Stimulated activated memory B cell treated with anti-CD40 and anti-IgM and Interleukin-4, amounts not matched to agents 10 μg/mL and 1 μg/mL and 100 μg/mL, for 72 hours (primary cell): ENCODE measurements around the gene NPIPB6.
A peak's percentile ranks its signal among the peaks of the same experiment; 100 is the strongest.
"Not testable (repeated sequence)": the region's sequence is repeated elsewhere in the genome, so short reads cannot be mapped to it uniquely, and the experiment has no call there.

Source experiments
- ATAC-seq: fragments of 150-1000 bp; cut with Tn5 transposase; 2 replicates; pipeline ENCODE4 v1.10.0; 2021
- H3K27ac Mint-ChIP-seq: one replicate; pipeline ENCODE4 v1.8.0; 2022; ENCODE audit warnings: mild to moderate bottlenecking, mixed read lengths
- H3K27me3 Mint-ChIP-seq: one replicate; pipeline ENCODE4 v1.8.0; 2022; ENCODE audit warnings: mixed read lengths
- H3K36me3 Mint-ChIP-seq: one replicate; pipeline ENCODE4 v1.8.0; 2022; ENCODE audit warnings: mixed read lengths
- H3K4me1 Mint-ChIP-seq: one replicate; pipeline ENCODE4 v1.8.0; 2022; ENCODE audit warnings: mixed read lengths
- H3K4me3 Mint-ChIP-seq: one replicate; pipeline ENCODE4 v1.8.0; 2022; ENCODE audit warnings: mild to moderate bottlenecking, moderate library complexity, mixed read lengths
- H3K9me3 Mint-ChIP-seq: one replicate; pipeline ENCODE4 v1.8.0; 2022; ENCODE audit warnings: mixed read lengths

Gene NPIPB6

GRCh38 chr16:28330981-28331380 lies 32.3 kb downstream of the NPIPB6 start:
- not testable (repeated sequence) for H3K27me3 Mint-ChIP-seq, H3K36me3 Mint-ChIP-seq, H3K4me3 Mint-ChIP-seq, H3K27ac Mint-ChIP-seq, H3K4me1 Mint-ChIP-seq, ATAC-seq, H3K9me3 Mint-ChIP-seq

DNA sequence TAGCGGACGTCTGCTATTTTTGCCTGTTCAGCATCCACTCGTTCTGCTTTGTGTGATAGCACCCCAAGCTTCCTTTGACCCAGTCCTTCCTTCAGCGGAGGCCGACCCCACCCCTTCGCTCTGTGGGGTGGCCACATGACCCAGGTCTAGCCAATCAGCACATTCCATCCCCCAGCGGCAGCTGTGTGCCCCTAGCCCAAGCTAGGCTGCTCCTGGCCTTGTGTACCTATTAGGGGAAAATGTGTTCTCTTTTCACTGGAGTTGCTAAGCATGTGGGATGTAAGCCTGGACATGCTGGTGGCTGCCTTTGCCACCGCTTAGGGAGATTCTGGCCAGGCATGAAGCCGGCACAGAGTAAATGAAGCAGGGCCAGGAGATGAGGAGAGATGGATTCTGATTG lies 33.1 kb downstream of the NPIPB6 start:
- not testable (repeated sequence) for H3K4me1 Mint-ChIP-seq, H3K9me3 Mint-ChIP-seq, H3K4me3 Mint-ChIP-seq, H3K27me3 Mint-ChIP-seq, H3K27ac Mint-ChIP-seq, H3K36me3 Mint-ChIP-seq
- ATAC-seq: peak; percentile 37

DNA sequence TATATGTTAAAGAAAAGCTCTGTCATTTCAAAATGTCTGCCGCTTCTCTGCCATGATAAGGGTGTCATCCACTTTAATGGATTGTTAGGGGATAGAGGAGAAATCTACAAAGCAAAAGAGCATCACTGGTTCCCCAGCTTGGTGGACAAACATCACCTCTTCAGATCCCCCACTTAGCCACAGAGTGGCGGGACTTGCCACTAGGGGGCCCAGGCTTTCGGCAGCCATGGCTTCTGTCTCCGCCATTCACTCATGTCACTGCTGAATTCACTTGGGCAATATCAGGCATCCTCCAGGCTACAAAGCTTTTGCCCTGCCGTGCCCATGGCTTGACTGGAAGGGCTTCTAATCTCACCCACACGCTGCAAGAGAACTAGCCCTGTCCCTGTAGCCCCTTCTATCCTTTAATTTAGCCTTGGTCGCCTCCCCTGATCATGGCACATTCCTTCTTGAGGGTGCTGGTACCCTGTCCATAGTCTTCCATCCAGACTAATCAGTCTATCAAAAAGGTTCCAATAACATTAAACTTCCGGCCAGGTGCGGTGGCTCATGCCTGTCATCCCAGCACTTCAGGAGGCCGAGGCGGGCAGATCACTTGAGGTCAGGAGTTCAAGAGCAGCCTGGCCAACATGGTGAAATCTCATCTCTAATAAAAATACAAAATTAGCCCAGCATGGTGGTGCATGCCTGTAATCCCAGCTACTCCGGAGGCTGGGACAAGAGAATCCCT lies 36.3 kb downstream of the NPIPB6 start:
- peak; percentile 85 for ATAC-seq
- Mint-ChIP-seq H3K27ac (no peak overlapping the region), H3K27me3 (no peaks in the 10 kb centered on the region), H3K9me3 (no peaks in the 10 kb centered on the region), H3K4me3 (no peak overlapping the region), H3K4me1 (peaks cover 7% of the 10 kb centered on the region), H3K36me3 (no peaks in the 10 kb centered on the region)

GRCh38 chr16:28324887-28325279 lies 38.4 kb downstream of the NPIPB6 start:
- Mint-ChIP-seq H3K27me3 (no peaks in the 10 kb centered on the region), H3K27ac (no peak overlapping the region), H3K4me1 (peaks cover 7% of the 10 kb centered on the region), H3K9me3 (no peaks in the 10 kb centered on the region), H3K36me3 (no peaks in the 10 kb centered on the region), H3K4me3 (no peak overlapping the region)
- ATAC-seq: no peak

GRCh38 chr16:28324235-28324886 lies 38.9 kb downstream of the NPIPB6 start:
- no peaks in the 10 kb centered on the region for H3K27me3 Mint-ChIP-seq
- H3K4me1 Mint-ChIP-seq: peaks cover 7% of the 10 kb centered on the region
- no peaks in the 10 kb centered on the region for H3K36me3 Mint-ChIP-seq
- H3K4me3 Mint-ChIP-seq: no peak overlapping the region
- H3K27ac Mint-ChIP-seq: no peak overlapping the region
- ATAC-seq: no peak
- H3K9me3 Mint-ChIP-seq: no peaks in the 10 kb centered on the region

DNA sequence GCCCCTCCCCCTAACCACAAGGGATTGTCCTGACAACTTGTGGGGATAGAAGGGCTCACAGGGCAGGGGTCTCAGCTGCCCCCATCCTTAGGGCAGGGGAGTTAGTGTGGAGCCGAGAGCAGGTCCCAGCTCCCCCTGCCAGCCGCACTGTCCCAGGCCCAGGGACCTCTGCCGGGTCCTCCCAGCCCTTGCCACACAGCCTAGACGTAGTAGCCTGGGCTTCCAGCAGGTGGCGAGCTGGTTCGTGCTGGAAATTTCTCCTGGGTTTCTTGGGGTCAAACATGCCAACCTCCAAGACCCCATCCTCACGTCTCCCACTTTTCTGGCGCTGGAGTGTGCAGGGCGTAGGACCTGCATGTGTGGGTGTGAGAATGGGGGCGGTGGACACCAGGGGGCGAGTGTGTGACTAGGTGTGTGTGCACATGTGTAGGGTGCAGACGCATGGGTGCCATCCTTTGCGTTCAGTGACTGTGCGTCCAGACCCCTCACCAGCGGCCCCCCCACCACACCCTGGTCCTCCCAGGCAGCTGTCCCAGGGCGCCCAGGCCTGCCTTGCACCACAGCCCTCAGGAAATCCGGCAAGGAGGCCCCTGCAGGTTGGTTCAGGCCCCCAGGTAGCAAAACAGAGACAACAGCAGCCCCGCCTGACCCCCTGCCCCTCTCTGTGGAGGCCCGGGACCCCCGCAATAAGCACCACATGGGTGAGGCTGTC lies 41.5 kb downstream of the NPIPB6 start:
- H3K9me3 Mint-ChIP-seq: no peaks in the 10 kb centered on the region
- ATAC-seq: peak; percentile 56
- H3K4me1 Mint-ChIP-seq: peaks cover 5% of the 10 kb centered on the region
- no peak overlapping the region for H3K27ac Mint-ChIP-seq
- H3K27me3 Mint-ChIP-seq: no peaks in the 10 kb centered on the region
- no peaks in the 10 kb centered on the region for H3K36me3 Mint-ChIP-seq
- H3K4me3 Mint-ChIP-seq: no peak overlapping the region

DNA sequence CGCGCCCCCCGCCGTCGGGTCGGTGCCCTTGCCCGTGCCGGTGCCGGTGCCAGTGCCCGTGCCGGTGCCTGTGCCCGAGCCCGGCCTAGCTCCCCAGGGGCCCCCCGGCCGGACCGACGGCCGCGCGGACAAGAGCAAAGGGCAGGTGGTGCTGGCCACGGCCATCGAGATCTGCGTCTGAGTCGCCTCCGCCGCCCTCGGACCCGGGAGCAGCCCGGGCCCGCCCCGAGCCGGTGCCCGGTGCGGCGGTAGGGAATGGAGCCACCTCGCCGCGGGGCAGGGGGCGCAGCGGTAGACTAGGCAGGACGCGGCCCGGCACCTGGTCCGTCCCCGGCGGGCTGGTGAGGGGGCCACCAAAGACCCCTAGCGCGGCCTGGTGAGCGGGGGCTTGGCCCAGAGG lies 42.6 kb downstream of the NPIPB6 start:
- no peaks in the 10 kb centered on the region for H3K9me3 Mint-ChIP-seq
- H3K36me3 Mint-ChIP-seq: no peaks in the 10 kb centered on the region
- ATAC-seq: peak; percentile 37
- H3K4me3 Mint-ChIP-seq: no peak overlapping the region
- H3K4me1 Mint-ChIP-seq: peaks cover 7% of the 10 kb centered on the region
- H3K27me3 Mint-ChIP-seq: no peaks in the 10 kb centered on the region
- no peak overlapping the region for H3K27ac Mint-ChIP-seq

DNA sequence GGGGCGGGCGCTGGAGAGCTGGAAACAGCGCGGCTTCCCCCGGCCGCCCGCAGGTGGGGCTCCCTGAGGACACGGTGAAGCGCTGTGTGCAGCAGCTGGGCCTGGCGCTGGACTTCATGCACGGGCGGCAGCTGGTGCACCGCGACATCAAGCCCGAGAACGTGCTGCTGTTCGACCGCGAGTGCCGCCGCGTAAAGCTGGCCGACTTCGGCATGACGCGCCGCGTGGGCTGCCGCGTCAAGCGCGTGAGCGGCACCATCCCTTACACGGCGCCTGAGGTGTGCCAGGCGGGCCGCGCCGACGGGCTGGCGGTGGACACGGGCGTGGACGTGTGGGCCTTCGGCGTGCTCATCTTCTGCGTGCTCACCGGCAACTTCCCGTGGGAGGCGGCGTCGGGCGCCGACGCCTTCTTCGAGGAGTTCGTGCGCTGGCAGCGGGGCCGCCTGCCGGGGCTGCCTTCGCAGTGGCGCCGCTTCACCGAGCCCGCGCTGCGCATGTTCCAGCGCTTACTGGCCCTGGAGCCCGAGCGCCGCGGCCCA lies 43.2 kb downstream of the NPIPB6 start:
- Mint-ChIP-seq H3K4me1 (peaks cover 7% of the 10 kb centered on the region), H3K27me3 (peaks cover 2% of the 10 kb centered on the region), H3K36me3 (no peaks in the 10 kb centered on the region), H3K9me3 (no peaks in the 10 kb centered on the region), H3K4me3 (no peak overlapping the region), H3K27ac (no peak overlapping the region)
- ATAC-seq: peak; percentile 26

GRCh38 chr16:28319476-28320022 lies 43.8 kb downstream of the NPIPB6 start:
- no peak overlapping the region for H3K27ac Mint-ChIP-seq
- no peaks in the 10 kb centered on the region for H3K9me3 Mint-ChIP-seq
- no peak for ATAC-seq
- no peaks in the 10 kb centered on the region for H3K36me3 Mint-ChIP-seq
- H3K4me1 Mint-ChIP-seq: peaks cover 7% of the 10 kb centered on the region
- peaks cover 7% of the 10 kb centered on the region for H3K27me3 Mint-ChIP-seq
- no peak overlapping the region for H3K4me3 Mint-ChIP-seq

DNA sequence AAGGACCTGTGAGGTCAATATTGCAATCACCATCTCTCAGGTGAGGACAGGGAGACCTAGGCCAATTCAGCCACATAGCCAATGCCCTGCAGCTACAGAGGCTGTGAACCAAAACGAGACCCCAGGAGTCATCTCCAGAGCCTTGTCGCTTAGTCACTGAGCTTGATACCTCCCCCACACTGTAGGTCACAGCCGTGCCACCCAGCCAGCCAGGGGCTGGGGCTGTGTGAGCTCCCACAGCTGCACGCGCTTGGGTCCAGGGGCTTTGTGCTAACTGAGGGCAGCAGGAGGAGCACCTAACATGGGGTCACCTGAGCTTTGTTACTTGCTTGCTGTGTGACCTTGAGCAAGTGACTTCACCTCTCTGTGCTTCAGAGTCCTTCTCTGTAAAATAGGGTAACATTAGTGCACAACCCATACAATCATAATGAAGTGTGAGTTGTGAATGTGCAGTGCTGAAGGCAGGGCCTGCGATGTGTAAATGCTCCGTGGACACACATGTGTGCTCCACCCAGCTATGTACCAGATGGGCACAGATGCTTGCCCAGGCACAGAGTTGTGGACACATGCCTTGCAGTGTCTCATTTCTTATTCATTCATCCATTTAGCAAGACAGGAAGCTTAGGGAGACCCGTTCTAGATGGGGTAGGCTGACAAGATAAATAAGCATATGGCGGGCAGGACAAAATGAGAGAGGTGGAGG lies 45.1 kb downstream of the NPIPB6 start:
- no peak overlapping the region for H3K27ac Mint-ChIP-seq
- H3K27me3 Mint-ChIP-seq: peaks cover 20% of the 10 kb centered on the region
- ATAC-seq: no peak
- H3K4me1 Mint-ChIP-seq: peaks cover 7% of the 10 kb centered on the region
- no peaks in the 10 kb centered on the region for H3K36me3 Mint-ChIP-seq
- H3K4me3 Mint-ChIP-seq: no peak overlapping the region
- no peaks in the 10 kb centered on the region for H3K9me3 Mint-ChIP-seq

DNA sequence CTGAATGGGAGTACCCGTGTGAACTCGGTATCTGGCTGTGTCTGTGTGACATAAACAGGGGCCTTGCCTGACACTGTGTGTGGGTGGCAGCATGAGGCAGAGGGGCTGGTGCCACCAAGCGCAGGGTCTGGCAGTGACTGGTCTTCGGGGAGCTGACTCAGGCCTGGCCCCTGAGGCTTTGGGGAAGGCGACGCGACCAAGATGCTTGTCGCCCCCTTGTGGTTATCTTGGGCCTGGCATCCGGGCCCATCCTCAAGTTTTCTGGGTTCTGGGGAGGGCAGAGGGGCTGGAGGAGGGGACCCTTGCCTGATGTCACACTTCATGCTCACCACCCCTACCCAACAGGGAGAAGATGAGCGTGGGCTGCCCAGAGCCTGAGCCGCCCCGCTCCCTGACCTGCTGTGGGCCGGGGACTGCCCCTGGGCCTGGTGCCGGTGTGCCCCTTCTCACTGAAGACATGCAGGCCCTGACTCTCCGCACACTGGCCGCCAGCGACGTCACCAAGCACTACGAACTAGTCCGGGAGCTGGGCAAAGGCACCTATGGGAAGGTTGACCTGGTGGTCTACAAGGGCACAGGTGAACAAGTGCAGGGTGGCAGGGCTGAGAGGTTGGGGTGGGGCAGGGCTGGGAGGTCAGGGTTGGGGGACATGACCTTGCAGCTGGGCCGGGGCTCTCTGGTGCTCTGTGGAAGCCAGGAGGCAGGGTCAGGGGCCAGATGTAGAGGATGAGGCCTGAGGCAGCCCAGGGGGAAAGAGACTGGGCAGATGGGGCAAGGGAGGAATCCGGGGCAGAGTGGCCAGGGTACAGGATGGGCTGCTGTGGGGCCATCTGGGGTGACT lies 46.0 kb downstream of the NPIPB6 start:
- Mint-ChIP-seq H3K4me3 (no peak overlapping the region), H3K27me3 (peaks cover 21% of the 10 kb centered on the region), H3K36me3 (no peaks in the 10 kb centered on the region), H3K9me3 (no peaks in the 10 kb centered on the region), H3K27ac (no peak overlapping the region), H3K4me1 (peaks cover 7% of the 10 kb centered on the region)
- ATAC-seq: peak; percentile 55

DNA sequence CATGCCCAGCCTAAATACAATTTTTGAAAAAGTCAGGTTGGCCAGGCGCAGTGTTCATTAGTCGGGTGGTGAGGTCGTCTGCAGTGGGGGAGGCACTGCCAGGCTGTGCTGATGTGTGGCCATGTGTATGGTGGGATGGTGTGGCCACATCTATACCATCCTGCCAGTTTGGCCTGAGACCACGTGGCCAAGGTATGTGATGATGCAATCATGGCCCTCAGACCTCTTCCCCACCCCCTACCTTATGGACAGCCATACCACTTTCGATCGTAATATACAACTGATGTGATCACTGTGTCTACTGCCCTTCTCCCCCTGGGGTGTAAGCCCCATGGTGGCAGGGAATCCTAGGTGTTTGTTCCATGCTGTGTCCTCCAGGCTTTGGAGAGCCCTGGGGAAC lies 47.3 kb downstream of the NPIPB6 start:
- peaks cover 10% of the 10 kb centered on the region for H3K4me1 Mint-ChIP-seq
- ATAC-seq: no peak
- H3K27me3 Mint-ChIP-seq: peaks cover 21% of the 10 kb centered on the region
- H3K27ac Mint-ChIP-seq: no peak overlapping the region
- H3K4me3 Mint-ChIP-seq: no peak overlapping the region
- H3K36me3 Mint-ChIP-seq: no peaks in the 10 kb centered on the region
- no peaks in the 10 kb centered on the region for H3K9me3 Mint-ChIP-seq

DNA sequence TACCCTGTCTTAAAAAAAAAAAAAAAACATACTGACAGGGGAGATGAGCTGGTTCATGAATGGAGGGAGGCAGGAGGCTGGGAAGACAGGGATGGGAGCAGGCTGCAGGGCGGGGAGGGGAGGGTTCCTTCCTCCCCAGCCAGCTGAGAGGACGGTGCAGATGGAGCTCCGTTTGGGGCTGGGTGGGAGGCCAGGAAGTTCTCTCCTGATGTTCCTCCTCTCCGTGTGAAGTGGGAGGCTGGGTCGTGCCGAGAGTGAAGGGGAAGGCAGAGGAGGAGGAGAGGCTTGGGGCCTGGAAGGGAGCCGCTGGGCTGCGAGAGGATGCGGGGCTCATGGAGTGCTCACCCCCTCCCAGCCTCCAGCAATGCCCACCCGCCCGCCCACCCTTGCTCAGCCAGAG lies 49.7 kb downstream of the NPIPB6 start:
- ATAC-seq: no peak
- peaks cover 21% of the 10 kb centered on the region for H3K27me3 Mint-ChIP-seq
- peaks cover 27% of the 10 kb centered on the region for H3K4me1 Mint-ChIP-seq
- no peak overlapping the region for H3K4me3 Mint-ChIP-seq
- no peaks in the 10 kb centered on the region for H3K9me3 Mint-ChIP-seq
- H3K36me3 Mint-ChIP-seq: no peaks in the 10 kb centered on the region
- no peak overlapping the region for H3K27ac Mint-ChIP-seq

- Mint-ChIP-seq H3K4me3 (no peak overlapping the region), H3K27ac (no peak overlapping the region), H3K4me1 (peaks cover 27% of the 10 kb centered on the region), H3K36me3 (no peaks in the 10 kb centered on the region), H3K9me3 (no peaks in the 10 kb centered on the region), H3K27me3 (peaks cover 21% of the 10 kb centered on the region)
- ATAC-seq: no peak
Measured at GRCh38 chr16:28312327-28312726, 51.0 kb downstream of the NPIPB6 start.
